Stomach (tissue), 9 donors: ENCODE measurements around the gene SOX12. TPM values are rescaled to one million over a fixed set of nuclear protein-coding genes. Genes with fewer than 3 reads are reported as not detected.

ENCODE experiments used
- DNase-seq, 2 donors: peaks; one replicate each; pipeline versions ENCODE4 v3.0.0 to v3.0.0-alpha.2; 2013 to 2019
- H3K27ac ChIP-seq, 5 donors: fragments of 200-600 bp in 4 of 5; sonication (generic) in 4 of 5; one replicate each; pipeline ENCODE4 v1.5.1; 2013 to 2019; ENCODE audit warnings: mild to moderate bottlenecking in 1 of 5, moderate library complexity in 1 of 5
- H3K27me3 ChIP-seq, 3 donors: fragments of 200-600 bp; sonication (generic); one replicate each; pipeline ENCODE4 v1.5.1; 2017 to 2019; ENCODE audit warnings: mixed run types in 1 of 3
- H3K36me3 ChIP-seq, 4 donors: fragments of 200-600 bp; sonication (generic); 1 replicate in 3 of 4; 2 replicates in 1 of 4; pipeline ENCODE4 v1.5.1; 2016 to 2019
- H3K4me1 ChIP-seq, 4 donors: fragments of 200-600 bp; sonication (generic); one replicate each; pipeline ENCODE4 v1.5.1; 2016 to 2019
- H3K4me3 ChIP-seq, 4 donors: fragments of 200-600 bp; sonication (generic) in 3 of 4; one replicate each; pipeline ENCODE4 v1.5.1; 2016 to 2019; ENCODE audit warnings: mild to moderate bottlenecking in 1 of 4
- H3K9me3 ChIP-seq, 4 donors: fragments of 200-600 bp; sonication (generic); one replicate each; pipeline ENCODE4 v1.5.1; 2016 to 2019
- EP300 ChIP-seq: sonication (generic); formaldehyde crosslinking; IDR thresholded peaks from one replicate; pipeline ENCODE4 v1.6.1; 2017; ENCODE audit warnings: antibody characterized with exemption
- POLR2A ChIP-seq, 4 donors: fragments of 450-650 bp; IDR thresholded peaks; one replicate each; pipeline ENCODE4 v1.6.1; 2016; ENCODE audit warnings: antibody characterized with exemption in 4 of 4, control low read depth in 2 of 4, mild to moderate bottlenecking in 1 of 4, moderate library complexity in 1 of 4
- POLR2AphosphoS5 ChIP-seq, 3 donors: sonication (generic); formaldehyde crosslinking; IDR thresholded peaks; one replicate each; pipeline ENCODE4 v1.6.1; 2016; ENCODE audit warnings: antibody characterized with exemption in 3 of 3
- whole genome bisulfite sequencing, 5 donors: extraction: QIAGEN DNeasy Blood & Tissue Kit in 3 of 5; methylation state at CpG; one replicate each; pipeline versions ENCODE4 v1.1.5 to v1.1.7; 2013 to 2018; 5-methylcytosine and 5-hydroxymethylcytosine counted together
- intact Hi-C: fragments of 100-400 bp; cut with DNase I; formaldehyde crosslinking; loops from one replicate; pipeline ENCODE4 v1.15.1; 2023; ENCODE audit warnings: low total_unique reads
- polyA plus RNA-seq, 3 donors: library from polyadenylated mRNA; stranded (reverse); fragments of 200-250 nt; gene quantifications; one replicate each; pipeline ENCODE4 v1.2.3, GENCODE V29; 2013
- total RNA-seq, 5 donors: library from RNA; depleted of rRNA; stranded (reverse); fragments of >200 nt; gene quantifications; one replicate each; pipeline versions ENCODE4 v1.1.0 to v1.2.3, GENCODE V29; 2014 to 2016
- TF ChIP-seq, protein P1 (sequence below), 7 experiments: fragments of 450-650 bp in 4 of 7; fragments of 200-600 bp in 3 of 7; sonication (generic) in 3 of 7; IDR thresholded peaks; one replicate each; pipeline ENCODE4 v1.5.1; 2016 to 2019; ENCODE audit warnings: antibody characterized with exemption in 7 of 7, control low read depth in 2 of 7, mild to moderate bottlenecking in 1 of 7
- donor health status: healthy with polysubstance abuse.
- donor health status: Bipolar disorder and iron deficiency.
- donor health status: healthy.

The SOX12 gene
- total and polyA plus RNA-seq, 8 donors = 1.5 to 20.3 (median 3.4) TPM

DNA sequence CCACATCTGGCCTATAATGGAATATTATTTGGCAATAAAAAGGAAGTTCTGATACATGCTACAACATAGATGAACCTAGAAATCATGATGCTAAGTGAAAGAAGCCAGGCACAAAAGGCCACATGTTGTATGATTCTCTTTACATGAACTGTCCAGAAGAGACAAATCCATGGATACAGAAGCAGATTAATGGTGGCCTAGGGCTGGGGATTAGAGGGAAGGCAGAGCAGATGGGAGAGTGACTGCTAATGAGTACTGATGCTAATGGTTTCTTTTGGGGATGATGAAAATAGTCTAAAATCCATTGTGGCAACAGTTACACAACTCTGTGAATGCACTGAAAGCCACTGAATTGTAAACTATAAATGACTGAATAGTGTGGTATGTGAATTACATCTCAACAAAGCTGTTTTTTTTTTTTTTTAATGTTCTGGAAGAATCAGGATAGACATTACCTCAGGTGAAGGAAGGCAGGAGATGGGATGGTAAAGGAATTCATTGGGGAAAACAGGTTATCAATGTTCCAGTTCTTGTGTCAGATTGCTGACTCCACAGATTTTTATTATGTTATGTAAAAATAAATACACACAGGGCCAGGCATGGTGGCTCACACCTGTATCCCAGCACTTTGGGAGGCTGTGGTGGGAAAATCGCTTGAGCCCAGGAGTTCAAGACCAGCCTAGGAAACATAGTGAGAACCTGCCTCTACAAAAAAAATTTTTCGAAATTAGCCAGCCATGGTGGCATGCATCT is 8.9 kb upstream of the SOX12 start:
- TF ChIP-seq, protein P1, sequence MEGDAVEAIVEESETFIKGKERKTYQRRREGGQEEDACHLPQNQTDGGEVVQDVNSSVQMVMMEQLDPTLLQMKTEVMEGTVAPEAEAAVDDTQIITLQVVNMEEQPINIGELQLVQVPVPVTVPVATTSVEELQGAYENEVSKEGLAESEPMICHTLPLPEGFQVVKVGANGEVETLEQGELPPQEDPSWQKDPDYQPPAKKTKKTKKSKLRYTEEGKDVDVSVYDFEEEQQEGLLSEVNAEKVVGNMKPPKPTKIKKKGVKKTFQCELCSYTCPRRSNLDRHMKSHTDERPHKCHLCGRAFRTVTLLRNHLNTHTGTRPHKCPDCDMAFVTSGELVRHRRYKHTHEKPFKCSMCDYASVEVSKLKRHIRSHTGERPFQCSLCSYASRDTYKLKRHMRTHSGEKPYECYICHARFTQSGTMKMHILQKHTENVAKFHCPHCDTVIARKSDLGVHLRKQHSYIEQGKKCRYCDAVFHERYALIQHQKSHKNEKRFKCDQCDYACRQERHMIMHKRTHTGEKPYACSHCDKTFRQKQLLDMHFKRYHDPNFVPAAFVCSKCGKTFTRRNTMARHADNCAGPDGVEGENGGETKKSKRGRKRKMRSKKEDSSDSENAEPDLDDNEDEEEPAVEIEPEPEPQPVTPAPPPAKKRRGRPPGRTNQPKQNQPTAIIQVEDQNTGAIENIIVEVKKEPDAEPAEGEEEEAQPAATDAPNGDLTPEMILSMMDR (IDR thresholded peaks at IDR 0.05) = no peak
- TF ChIP-seq POLR2A (IDR thresholded peaks at IDR 0.05) = no peak
- H3K27me3 ChIP-seq = no peaks in the 10 kb centered on the region
- H3K4me3 ChIP-seq = no peak overlapping the region
- H3K9me3 ChIP-seq = no peaks in the 10 kb centered on the region
- H3K4me1 ChIP-seq = no peaks in the 10 kb centered on the region
- DNase-seq = no peak
- H3K27ac ChIP-seq = no peak overlapping the region
- peaks cover 0 to 15% (median 0%) of the 10 kb centered on the region in 4 donors for H3K36me3 ChIP-seq
- WGBS, 5 donors = 89 to 100% (median 98%) methylated on average over 2 of the region's 2 CpGs
- intact Hi-C loops = no loop called here

DNA sequence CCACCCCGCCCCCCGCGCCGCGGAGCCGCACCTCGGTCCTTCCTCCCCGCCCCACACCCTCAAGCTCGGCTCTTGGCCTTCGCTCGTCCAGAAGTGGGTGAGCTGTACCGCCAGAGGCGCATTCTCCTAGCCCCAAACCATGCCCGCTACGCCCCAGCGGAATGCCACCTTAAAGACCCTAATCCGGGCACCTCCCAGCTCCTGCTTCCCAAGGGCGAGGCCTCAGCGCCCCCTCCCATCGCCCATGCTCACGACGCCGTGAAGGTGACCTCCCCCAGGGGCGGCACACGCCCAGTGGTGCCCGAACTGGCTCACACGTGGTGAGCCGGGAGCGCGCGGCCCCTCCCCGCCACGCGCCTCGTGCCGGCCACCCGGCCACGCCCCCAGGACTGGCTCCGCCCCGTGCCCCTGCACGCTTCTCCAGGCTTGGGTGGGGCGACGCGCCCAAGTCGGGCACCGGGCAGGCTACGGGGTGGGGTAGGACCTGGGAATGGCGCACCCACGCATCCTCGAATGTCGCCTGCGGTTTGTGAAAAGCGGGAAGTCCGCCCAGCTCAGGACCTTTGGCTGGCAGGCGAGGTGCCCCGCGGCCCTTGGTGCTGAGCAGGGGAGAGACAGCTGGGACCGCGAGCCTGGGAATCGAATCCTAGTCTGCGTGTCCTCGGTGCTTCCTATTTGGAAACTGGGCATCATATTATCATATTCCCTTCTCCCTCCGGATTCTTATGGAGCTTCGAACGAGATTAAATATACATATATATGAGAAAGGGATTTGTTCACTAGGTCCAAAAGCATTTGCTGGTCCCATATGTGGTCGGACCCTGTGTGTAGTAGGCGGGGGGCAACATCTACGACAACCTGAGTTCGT is 941 bp upstream of the SOX12 start:
- Histone ChIP-seq H3K4me1 (peaks cover 21 to 49% (median 48%) of the 10 kb centered on the region in 4 donors), H3K4me3 (peak overlapping the region; percentile 67 to 79 (median 76)), H3K27me3 (peaks cover 0 to 16% (median 0%) of the 10 kb centered on the region in 3 donors), H3K36me3 (peaks cover 0 to 9% (median 0%) of the 10 kb centered on the region in 4 donors), H3K27ac (peak overlapping the region; percentile 84 to 96 (median 93)), H3K9me3 (no peaks in the 10 kb centered on the region)
- WGBS, 5 donors = 0 to 1% (median 0%) methylated on average over 33 to 69 of the region's 69 CpGs
- DNase-seq = peak; percentile 94 to 97
- intact Hi-C loops = no loop called here
- TF ChIP-seq POLR2AphosphoS5 (IDR thresholded peaks at IDR 0.05) = peak; percentile 37 to 95 (median 78)
- no peak for TF ChIP-seq EP300
- TF ChIP-seq, protein P1 (IDR thresholded peaks at IDR 0.05) = peak in 3 of 7 experiments; percentile 24 to 30 (median 25)
- TF ChIP-seq POLR2A (IDR thresholded peaks at IDR 0.05) = no peak

DNA sequence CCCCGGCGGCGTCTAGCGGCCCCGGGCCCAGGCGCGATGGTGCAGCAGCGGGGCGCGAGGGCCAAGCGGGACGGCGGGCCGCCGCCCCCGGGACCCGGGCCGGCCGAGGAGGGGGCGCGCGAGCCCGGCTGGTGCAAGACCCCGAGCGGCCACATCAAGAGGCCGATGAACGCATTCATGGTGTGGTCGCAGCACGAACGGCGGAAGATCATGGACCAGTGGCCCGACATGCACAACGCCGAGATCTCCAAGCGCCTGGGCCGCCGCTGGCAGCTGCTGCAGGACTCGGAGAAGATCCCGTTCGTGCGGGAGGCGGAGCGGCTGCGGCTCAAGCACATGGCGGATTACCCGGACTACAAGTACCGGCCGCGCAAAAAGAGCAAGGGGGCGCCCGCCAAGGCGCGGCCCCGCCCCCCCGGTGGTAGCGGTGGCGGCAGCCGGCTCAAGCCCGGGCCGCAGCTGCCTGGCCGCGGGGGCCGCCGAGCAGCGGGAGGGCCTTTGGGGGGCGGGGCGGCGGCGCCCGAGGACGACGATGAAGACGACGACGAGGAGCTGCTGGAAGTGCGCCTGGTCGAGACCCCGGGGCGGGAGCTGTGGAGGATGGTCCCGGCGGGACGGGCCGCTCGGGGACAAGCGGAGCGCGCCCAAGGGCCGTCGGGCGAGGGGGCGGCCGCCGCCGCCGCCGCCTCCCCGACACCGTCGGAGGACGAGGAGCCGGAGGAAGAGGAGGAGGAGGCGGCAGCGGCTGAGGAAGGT is 715 bp downstream of the SOX12 start:
- H3K36me3 ChIP-seq = no peaks in the 10 kb centered on the region
- intact Hi-C loops = no loop called here
- H3K27ac ChIP-seq = peak overlapping the region; percentile 84 to 96 (median 93)
- 0 to 1% (median 1%) methylated on average over 29 to 101 of the region's 103 CpGs for WGBS, 5 donors
- H3K4me3 ChIP-seq = peak overlapping the region; percentile 67 to 79 (median 76)
- peaks cover 21 to 63% (median 60%) of the 10 kb centered on the region in 4 donors for H3K4me1 ChIP-seq
- H3K27me3 ChIP-seq = peaks cover 0 to 16% (median 0%) of the 10 kb centered on the region in 3 donors
- no peaks in the 10 kb centered on the region for H3K9me3 ChIP-seq
- no peak for TF ChIP-seq POLR2AphosphoS5 (IDR thresholded peaks at IDR 0.05)
- TF ChIP-seq POLR2A (IDR thresholded peaks at IDR 0.05) = no peak
- no peak for TF ChIP-seq EP300
- TF ChIP-seq, protein P1 (IDR thresholded peaks at IDR 0.05) = no peak
- peak; percentile 60 to 90 for DNase-seq
